ENCODE results near the gene ZXDC. TPM values are rescaled to one million over a fixed set of nuclear protein-coding genes. Genes with fewer than 3 reads are reported as not detected.

ZXDC gene
- total RNA-seq, 2 donors from 2014 or later = 53.5 to 55.0 TPM

DNA sequence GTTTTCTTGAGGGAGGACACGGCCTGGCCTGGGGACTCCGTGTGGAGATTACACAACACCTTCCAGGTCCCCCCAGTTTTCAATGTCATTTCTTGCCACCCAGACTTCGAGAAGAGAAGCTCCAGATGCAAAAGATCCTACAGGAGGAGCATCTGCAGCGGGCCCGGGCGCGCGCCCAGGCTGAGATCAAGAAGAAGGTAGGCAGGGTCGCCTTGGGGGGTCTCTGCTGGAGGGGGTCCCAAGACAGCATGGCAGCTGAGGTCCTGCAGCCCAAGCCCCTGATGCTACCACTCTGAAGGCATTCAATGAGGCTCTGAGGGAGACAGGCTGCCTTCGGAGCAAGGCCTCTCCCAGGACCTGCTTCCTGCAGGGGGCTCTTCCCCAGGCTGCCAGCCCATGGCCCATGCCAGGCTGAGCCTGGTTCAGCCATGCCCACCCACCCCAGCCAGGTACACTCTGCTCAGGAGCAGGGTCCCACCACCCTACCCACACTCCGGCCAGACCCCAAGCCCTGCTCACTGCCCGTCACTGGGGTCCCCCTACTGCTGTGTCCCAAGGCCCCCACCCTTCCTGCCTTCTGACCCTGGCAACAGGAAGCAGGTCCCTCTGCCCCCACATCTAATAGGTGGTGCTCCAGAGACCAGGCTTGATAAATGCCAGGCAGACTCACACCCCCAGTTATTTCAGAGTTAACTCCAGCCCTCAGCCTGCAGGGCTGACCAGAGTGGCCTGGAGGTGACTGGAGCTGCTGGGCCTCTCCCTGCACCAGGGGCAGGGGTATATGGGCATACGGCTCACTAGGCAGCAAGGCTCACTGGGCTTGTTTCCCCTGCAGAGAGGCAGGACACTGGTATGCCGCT lies 40.0 kb downstream of the ZXDC start:
- Histone ChIP-seq H3K27me3 (replicated peaks; ENCODE audit: insufficient read depth) (no peaks in the 10 kb centered on the region), H3K4me3 (no peak overlapping the region), H3K4me1 (ENCODE audit: control insufficient read depth in 1 of 2, low read depth in 2 of 2) (no peaks in the 10 kb centered on the region), H3K27ac (no peak overlapping the region), H3K9me3 (peaks cover 3% of the 10 kb centered on the region), H3K36me3 (peaks cover 22% of the 10 kb centered on the region)
- ATAC-seq (ENCODE audit: insufficient number of reproducible peaks, low FRiP score, low read depth) (no peak), DNase-seq (ENCODE audit: low spot score) (no peak)
- TF ChIP-seq, protein P1, sequence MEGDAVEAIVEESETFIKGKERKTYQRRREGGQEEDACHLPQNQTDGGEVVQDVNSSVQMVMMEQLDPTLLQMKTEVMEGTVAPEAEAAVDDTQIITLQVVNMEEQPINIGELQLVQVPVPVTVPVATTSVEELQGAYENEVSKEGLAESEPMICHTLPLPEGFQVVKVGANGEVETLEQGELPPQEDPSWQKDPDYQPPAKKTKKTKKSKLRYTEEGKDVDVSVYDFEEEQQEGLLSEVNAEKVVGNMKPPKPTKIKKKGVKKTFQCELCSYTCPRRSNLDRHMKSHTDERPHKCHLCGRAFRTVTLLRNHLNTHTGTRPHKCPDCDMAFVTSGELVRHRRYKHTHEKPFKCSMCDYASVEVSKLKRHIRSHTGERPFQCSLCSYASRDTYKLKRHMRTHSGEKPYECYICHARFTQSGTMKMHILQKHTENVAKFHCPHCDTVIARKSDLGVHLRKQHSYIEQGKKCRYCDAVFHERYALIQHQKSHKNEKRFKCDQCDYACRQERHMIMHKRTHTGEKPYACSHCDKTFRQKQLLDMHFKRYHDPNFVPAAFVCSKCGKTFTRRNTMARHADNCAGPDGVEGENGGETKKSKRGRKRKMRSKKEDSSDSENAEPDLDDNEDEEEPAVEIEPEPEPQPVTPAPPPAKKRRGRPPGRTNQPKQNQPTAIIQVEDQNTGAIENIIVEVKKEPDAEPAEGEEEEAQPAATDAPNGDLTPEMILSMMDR (IDR thresholded peaks at IDR 0.05) = no peak

DNA sequence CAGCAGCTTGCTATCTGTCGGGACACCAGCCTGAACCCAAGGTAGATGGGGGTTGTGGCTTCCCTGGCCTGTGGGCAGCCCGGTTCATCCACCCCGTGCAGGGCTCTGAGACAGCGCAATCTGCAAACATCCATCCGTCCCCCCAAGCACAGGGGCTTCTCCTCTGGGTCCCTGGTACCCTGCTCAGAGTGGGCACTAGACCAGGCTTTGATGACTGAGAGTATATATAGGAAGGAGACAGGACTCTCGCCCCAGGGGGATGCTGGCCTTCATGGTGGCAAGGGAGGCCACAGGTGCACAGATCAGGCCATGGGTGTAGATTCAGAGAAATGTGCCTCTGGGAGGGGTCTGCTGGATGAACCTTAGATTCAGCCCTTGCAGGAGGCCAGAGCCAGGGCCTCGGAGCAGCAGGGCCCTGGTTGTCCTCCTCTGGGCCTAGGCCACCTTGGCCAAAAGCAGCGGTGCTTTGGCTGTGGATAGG lies 40.7 kb downstream of the ZXDC start:
- Histone ChIP-seq H3K4me1 (ENCODE audit: control insufficient read depth in 1 of 2, low read depth in 2 of 2) (no peaks in the 10 kb centered on the region), H3K27me3 (replicated peaks; ENCODE audit: insufficient read depth) (no peaks in the 10 kb centered on the region), H3K27ac (no peak overlapping the region), H3K9me3 (peaks cover 6% of the 10 kb centered on the region), H3K4me3 (no peak overlapping the region), H3K36me3 (peaks cover 21% of the 10 kb centered on the region)
- ATAC-seq (ENCODE audit: insufficient number of reproducible peaks, low FRiP score, low read depth) = no peak
- TF ChIP-seq, protein P1 (IDR thresholded peaks at IDR 0.05) = no peak
- no peak for DNase-seq (ENCODE audit: low spot score)

DNA sequence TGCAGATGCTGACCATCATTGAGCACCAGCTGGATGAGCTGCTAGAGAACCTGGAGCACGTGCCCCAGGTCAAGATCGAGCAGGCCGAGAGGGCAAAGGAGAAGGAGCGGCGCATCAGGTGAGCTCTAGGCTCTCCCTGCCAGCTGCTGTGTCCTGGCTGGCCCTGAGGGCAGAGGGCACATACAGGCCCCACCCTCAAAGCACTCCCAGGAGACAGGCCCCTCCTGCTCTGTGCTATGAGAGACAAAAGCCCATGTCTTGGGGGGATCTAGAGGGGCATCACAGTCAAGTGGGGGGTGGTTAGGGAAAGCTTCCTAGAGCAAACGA lies 41.5 kb downstream of the ZXDC start:
- H3K36me3 ChIP-seq = peaks cover 13% of the 10 kb centered on the region
- peaks cover 6% of the 10 kb centered on the region for H3K9me3 ChIP-seq
- DNase-seq (ENCODE audit: low spot score) (no peak), ATAC-seq (ENCODE audit: insufficient number of reproducible peaks, low FRiP score, low read depth) (no peak)
- no peak overlapping the region for H3K4me3 ChIP-seq
- no peak overlapping the region for H3K27ac ChIP-seq
- TF ChIP-seq, protein P1 (IDR thresholded peaks at IDR 0.05) = no peak
- H3K27me3 ChIP-seq (replicated peaks; ENCODE audit: insufficient read depth) = no peaks in the 10 kb centered on the region
- no peaks in the 10 kb centered on the region for H3K4me1 ChIP-seq (ENCODE audit: control insufficient read depth in 1 of 2, low read depth in 2 of 2)

DNA sequence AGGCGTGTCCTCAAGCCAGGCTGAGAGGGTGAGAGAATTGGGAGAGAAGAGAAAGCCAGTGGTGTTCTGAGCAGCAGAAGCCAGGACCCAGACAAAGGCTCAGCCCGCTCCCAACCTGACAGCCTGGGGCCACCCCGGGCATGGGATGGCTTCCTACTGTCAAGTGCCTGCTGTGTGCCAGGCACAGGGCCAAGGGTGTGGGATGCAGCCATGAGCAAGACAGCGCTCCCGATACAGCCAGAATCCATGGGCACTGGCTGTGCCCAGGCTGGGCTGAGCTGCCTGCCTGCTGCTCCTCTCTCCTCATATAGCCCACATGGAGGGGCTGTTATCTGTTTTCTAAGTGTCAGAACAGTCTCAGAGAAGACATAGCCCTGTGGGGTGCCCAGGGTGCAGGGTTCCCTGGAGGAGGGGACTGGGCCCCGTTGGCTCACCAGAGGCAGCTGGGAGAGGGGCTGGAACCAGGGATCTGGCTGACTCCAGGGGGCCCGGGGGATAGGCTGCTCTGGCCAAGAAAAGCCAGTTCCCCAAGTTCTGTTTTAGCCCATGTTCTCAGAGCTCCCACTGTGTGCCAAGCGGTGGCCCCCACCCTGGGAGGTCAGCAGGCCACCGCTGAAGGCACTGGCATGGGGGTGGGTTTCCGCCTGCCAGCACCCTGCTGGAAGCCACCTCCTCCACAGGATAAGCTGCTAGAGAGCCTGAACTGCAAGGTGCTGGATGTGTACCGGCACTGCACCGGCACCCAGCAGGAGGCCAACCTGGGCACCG lies 42.0 kb downstream of the ZXDC start:
- Histone ChIP-seq H3K9me3 (peaks cover 6% of the 10 kb centered on the region), H3K36me3 (peaks cover 8% of the 10 kb centered on the region), H3K27ac (no peak overlapping the region), H3K4me1 (ENCODE audit: control insufficient read depth in 1 of 2, low read depth in 2 of 2) (no peaks in the 10 kb centered on the region), H3K27me3 (replicated peaks; ENCODE audit: insufficient read depth) (no peaks in the 10 kb centered on the region), H3K4me3 (no peak overlapping the region)
- TF ChIP-seq, protein P1 (IDR thresholded peaks at IDR 0.05) = no peak
- DNase-seq (ENCODE audit: low spot score) (no peak), ATAC-seq (ENCODE audit: insufficient number of reproducible peaks, low FRiP score, low read depth) (no peak)

DNA sequence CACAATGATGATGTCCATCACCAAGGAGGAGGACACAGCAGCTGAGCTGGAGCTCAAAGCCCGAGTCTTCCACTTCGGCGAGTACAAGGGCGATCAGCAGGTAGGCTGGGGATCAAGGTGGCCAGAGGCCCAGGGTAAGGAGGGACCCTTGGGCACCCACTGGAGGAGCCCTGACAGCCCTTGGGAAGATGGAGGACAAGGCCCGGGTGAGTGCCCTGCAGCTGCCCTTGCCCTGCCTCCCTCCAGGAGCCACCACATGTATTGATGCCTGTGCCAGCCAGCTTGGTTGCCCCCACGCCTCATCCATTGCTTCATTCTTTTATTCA lies 42.6 kb downstream of the ZXDC start:
- ATAC-seq (ENCODE audit: insufficient number of reproducible peaks, low FRiP score, low read depth) (no peak), DNase-seq (ENCODE audit: low spot score) (no peak)
- Histone ChIP-seq H3K4me1 (ENCODE audit: control insufficient read depth in 1 of 2, low read depth in 2 of 2) (no peaks in the 10 kb centered on the region), H3K9me3 (peaks cover 6% of the 10 kb centered on the region), H3K36me3 (peaks cover 4% of the 10 kb centered on the region), H3K27ac (no peak overlapping the region), H3K27me3 (replicated peaks; ENCODE audit: insufficient read depth) (no peaks in the 10 kb centered on the region), H3K4me3 (no peak overlapping the region)
- TF ChIP-seq, protein P1 (IDR thresholded peaks at IDR 0.05) = no peak

Data from thoracic aorta (tissue), 2 donors.